ENCODE results near the gene BEGAIN.

DNA sequence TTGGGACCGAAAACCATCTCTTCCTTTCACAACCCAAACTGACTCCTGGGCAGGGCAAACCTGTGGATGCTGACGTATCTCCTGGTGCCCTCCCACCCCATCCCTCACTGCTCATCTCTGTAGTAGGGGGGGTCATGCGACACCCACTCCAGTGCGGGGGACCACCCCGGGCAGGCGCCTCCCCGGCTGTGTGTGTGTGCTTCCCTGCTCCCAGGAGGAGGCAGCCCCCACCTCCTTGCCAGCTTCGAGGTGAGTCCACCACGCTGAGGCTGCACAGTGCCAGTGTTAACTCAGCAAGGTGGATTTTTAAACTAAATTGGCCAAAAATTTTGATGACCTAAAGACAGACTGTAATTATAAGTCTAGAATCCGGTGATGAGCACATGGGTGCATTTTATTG lies 46.2 kb upstream of the BEGAIN start:
- TF ChIP-seq, protein P1, sequence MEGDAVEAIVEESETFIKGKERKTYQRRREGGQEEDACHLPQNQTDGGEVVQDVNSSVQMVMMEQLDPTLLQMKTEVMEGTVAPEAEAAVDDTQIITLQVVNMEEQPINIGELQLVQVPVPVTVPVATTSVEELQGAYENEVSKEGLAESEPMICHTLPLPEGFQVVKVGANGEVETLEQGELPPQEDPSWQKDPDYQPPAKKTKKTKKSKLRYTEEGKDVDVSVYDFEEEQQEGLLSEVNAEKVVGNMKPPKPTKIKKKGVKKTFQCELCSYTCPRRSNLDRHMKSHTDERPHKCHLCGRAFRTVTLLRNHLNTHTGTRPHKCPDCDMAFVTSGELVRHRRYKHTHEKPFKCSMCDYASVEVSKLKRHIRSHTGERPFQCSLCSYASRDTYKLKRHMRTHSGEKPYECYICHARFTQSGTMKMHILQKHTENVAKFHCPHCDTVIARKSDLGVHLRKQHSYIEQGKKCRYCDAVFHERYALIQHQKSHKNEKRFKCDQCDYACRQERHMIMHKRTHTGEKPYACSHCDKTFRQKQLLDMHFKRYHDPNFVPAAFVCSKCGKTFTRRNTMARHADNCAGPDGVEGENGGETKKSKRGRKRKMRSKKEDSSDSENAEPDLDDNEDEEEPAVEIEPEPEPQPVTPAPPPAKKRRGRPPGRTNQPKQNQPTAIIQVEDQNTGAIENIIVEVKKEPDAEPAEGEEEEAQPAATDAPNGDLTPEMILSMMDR (IDR thresholded peaks at IDR 0.05) = no peak
- no peak for TF ChIP-seq POLR2A (IDR thresholded peaks at IDR 0.05)

Measured in heart left ventricle (tissue), 13 donors.